Stomach (tissue), 4 donors: ENCODE data around the gene HBE1.

Experiments used
- CTCF ChIP-seq, 7 experiments: fragments of 450-650 bp in 4 of 7; fragments of 200-600 bp in 3 of 7; sonication (generic) in 3 of 7; IDR thresholded peaks; one replicate each; pipeline ENCODE4 v1.5.1; 2016 to 2019; ENCODE audit warnings: antibody characterized with exemption in 7 of 7, control low read depth in 2 of 7, mild to moderate bottlenecking in 1 of 7
- POLR2A ChIP-seq, 4 donors: fragments of 450-650 bp; IDR thresholded peaks; one replicate each; pipeline ENCODE4 v1.6.1; 2016; ENCODE audit warnings: antibody characterized with exemption in 4 of 4, control low read depth in 2 of 4, mild to moderate bottlenecking in 1 of 4, moderate library complexity in 1 of 4

GRCh38 chr11:5252919-5253265 is 16.9 kb downstream of the HBE1 start:
- TF ChIP-seq CTCF (IDR thresholded peaks at IDR 0.05) (no peak), POLR2A (IDR thresholded peaks at IDR 0.05) (no peak)
